Kidney tubule cell (primary cell): ENCODE results near the gene SELENBP1.
"Not testable (repeated sequence)": the region's sequence is repeated elsewhere in the genome, so short reads cannot be mapped to it uniquely, and the experiment has no call there.

Experiments
- DNase-seq: peaks from one replicate; pipeline ENCODE4 v3.0.0-alpha.2; 2018; ENCODE audit warnings: low spot score

The SELENBP1 gene

DNA sequence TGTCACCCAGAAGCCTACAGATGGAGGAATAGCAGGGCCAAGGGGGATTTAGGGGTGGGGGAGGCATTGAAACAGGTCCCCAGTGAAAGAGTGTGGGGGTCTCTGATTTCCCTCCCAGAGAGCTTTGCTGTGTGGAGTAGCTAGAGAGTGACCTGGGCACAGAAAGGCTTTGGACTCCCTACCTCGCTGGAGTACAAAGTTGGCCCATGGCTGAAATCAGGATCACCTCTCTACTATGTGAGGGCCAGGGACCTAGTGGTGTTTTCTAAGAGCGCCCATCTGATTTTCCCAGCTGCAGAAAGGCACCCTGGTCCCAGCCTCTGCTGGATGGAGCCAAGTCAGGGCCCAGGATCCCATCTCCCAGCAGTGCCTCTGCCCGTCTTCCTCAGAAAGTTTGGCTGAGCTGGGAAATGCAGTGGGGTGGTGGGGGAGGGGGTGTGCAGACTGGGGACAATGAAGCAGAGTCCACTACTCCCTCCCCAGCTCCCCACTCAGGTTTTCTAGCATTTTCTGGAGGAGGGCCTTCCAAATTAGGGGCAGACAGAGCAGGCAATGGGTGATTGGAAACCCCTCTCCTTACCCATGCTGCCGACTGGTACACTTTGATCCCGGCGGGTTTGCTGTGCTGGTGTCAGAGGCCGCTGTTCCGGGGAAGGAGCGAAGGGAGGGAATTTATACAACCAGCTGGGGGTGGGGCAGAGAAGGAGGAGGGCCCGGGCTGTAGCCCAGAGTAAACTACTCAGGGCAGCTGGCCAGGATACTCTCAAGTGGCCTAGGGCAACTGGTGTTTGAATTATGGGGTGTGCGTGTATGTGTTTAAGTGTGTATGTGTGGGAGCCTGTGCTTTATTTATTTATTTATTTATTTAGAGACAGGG lies at the start of gene SELENBP1:
Gene SELENBP1, minus strand, starts transcription at position 648 of the 877 bp plus-strand sequence. Its CDS starts 64 bp downstream, at position 584.
- DNase-seq = peak; percentile 45

- DNase-seq = no peak
Measured at GRCh38 chr1:151419819-151420218, 47.3 kb upstream of the SELENBP1 start.

DNA sequence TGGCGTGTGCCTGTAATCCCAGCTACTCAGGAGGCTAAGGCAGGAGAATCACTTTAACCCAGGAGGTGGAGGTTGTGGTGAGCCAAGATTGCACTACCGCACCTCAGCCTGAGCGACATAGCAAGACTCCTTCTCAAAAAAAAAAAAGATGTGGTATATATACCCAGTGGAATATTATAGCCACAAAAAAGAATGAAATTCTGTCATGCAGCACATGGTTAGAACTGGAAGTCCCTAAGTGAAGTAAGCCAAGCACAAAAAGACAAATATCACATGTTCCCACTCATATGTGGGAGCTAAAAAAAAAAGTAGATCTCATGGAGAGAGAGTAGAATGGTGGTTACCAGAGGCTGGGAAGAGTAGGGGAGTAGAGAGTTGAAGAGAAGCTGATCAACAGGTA lies 45.6 kb upstream of the SELENBP1 start:
- no peak for DNase-seq

GRCh38 chr1:151416231-151416630 lies 43.7 kb upstream of the SELENBP1 start:
- DNase-seq = peak; percentile 7

- no peak for DNase-seq
Measured at GRCh38 chr1:151411884-151412283, 39.4 kb upstream of the SELENBP1 start.

- DNase-seq = no peak
Measured at GRCh38 chr1:151408891-151409290, 36.4 kb upstream of the SELENBP1 start.

- no peak for DNase-seq
Measured at GRCh38 chr1:151407304-151407703, 34.8 kb upstream of the SELENBP1 start.

GRCh38 chr1:151406176-151406575 lies 33.7 kb upstream of the SELENBP1 start:
- no peak for DNase-seq

DNA sequence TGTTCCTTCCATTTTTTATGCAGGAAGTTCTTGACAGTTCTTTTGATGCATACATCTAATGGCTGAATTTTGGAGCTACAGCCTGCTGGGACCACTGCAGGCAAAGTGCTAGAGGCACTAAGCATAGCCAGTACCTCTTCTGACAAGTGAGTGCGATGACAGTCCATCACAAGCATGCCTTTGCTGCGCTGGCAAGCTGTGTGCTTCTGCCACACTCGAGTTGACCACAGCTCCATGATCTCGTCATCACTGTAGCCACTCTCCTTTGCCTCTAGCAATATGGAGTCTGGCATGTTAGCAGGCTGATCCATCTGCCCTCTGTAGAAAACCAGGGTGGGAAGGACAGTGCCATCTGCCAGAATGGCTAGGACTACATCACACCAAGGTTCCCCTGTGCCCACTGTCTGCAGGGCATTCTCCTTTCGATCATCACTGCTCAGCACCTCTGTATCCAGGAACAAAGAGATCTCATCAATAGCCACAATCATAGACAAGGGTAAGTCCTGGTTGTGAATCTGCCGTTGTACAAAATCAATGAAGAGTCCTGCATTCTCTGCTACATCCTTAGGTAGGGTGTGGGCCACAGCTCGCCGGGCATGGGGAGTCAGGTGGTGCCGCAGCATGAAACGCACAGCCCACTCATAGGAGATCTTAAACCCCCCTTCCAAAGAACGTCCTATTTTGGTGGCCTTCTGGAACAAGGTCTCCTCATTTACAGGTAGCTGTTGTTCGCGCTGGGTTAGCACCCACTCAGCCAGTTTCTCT lies 32.9 kb upstream of the SELENBP1 start:
- DNase-seq = no peak

- DNase-seq = no peak
Measured at GRCh38 chr1:151403612-151404011, 31.1 kb upstream of the SELENBP1 start.

GRCh38 chr1:151402764-151403163 lies 30.3 kb upstream of the SELENBP1 start:
- DNase-seq = no peak

DNA sequence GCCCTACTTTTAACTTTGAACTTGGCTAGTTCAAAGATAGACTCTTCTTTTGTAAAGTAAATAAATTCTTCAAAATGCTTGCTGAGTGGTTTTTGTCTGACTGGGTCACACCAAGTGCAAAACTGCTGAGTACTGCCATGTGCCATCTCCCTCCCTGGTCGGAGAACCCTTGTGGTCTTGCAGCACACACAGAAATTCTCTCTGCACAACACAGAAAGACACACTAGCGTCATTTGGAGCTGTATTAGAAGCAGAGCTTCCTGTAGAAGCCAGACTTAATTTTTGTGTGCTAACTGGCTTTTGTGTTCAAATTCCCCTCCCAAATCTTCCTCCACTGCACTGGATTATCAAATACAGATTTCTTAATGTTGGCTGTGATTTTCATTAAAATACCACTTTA lies 29.4 kb upstream of the SELENBP1 start:
- DNase-seq = no peak

DNA sequence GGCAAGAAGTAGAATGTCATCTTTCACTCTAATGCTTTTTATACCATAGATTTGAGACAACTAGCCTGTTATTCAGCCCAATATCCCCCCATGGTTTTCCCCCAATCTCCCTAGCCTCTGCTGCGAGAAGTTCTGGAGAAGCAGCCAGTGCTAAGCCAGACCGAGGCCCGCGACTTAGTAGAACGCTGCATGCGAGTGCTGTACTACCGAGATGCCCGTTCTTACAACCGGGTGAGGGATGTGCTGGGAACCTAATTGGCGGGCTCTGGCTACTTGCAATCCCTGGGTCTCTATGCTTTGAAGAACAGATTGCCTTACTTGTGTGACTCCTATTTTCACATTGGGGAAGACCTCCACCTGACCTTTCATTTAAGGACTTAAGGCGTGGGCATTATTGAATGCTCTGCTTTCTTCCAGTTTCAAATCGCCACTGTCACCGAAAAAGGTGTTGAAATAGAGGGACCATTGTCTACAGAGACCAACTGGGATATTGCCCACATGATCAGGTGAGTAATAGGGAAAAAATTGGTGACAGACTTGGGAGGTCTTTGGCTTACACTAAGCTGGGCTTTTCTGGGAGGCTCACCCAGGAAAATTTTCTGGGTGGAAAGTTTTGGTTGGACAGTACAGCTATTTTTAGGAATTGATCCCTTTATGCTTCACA lies 28.8 kb upstream of the SELENBP1 start:
- peak; percentile 41 for DNase-seq

DNA sequence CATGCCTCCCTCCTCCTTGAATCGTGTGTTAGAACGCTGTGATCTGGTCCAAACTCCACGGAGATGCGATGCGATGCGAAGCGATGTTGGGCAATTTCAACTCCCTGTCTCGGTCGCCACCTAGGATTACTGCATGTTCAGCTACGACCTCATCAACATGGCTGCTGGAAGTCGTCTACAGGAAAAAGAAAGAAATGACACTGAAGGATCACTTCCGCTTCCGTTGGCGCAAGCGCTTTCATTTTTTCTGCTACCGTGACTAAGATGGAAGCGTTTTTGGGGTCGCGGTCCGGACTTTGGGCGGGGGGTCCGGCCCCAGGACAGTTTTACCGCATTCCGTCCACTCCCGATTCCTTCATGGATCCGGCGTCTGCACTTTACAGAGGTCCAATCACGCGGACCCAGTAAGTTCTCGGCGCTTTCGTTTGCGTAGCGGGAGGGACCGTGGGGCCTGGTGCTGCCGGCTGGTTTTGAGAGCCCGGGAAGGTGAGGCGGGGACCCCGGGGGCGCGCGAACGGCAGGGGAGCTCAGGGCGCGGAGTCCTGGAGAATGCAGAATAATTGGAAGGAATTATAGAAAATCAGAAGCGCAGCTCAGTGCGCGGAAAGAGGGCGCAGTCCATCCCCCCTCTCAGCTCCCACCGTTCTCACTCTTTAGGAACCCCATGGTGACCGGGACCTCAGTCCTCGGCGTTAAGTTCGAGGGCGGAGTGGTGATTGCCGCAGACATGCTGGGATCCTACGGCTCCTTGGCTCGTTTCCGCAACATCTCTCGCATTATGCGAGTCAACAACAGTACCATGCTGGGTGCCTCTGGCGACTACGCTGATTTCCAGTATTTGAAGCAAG lies 27.0 kb upstream of the SELENBP1 start, which contains the start of gene PSMB4:
Gene PSMB4, plus strand, starts transcription at position 250 of the 848 bp plus-strand sequence. Its CDS starts 15 bp downstream, at position 265.
- peak; percentile 92 for DNase-seq

DNA sequence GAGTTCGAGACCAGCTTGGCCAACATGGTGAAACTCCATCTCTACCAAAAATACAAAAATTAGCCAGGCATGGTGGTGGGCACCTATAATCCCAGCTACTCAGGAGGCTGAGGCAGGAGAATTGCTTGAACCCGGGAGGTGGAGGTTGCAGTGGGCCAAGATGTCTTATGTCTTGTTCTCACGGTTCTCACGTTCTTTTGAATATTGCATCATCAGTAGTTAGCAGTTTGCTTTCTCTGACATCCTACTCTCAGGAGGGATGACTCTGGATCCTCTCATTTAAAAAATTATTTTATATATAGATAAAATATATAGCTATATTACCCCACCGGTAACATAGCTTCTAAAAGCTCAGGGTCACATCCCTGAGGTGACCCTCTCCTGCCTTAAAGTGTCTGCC lies 23.8 kb upstream of the SELENBP1 start:
- DNase-seq = not testable (repeated sequence)

- DNase-seq = no peak
Measured at GRCh38 chr1:151393583-151393982, 21.1 kb upstream of the SELENBP1 start.

- DNase-seq = no peak
Measured at GRCh38 chr1:151391079-151391563, 18.6 kb upstream of the SELENBP1 start.

DNA sequence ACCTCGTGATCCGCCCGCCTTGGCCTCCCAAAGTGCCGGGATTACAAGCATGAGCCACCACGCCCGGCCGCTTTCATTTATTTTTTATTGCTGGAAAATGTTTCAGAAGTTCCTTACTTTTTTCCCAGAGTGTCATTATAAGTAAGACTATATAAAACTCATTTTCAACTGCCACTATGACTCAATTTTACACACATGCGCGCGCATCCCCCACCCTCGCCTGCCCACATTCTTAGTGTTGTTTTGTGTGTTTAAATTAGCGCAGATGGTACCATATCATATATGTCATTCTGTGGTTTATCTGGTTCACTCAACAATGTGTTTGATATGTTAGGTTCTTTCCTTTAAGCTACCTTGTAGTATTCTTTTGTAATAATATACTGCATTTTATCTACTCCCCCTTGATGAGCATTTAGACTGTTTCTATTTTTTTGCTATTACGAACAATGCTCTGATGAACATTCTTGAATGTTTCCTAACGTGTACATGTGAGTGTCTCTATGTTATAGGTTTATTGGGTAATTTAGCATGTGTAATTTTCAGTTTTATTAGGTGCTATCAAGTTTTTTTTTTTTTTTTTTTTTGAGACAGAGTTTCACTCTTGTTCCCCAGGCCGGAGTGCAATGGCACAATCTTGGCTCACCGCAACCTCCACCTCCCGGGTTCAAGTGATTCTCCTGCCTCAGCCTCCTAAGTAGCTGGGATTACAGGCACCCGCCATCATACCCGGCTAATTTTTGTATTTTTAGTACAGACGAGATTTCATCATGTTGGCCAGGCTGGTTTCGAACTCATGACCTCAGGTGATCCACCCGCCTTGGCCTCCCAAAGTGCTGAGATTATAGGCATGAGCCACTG lies 17.9 kb upstream of the SELENBP1 start:
- not testable (repeated sequence) for DNase-seq

DNA sequence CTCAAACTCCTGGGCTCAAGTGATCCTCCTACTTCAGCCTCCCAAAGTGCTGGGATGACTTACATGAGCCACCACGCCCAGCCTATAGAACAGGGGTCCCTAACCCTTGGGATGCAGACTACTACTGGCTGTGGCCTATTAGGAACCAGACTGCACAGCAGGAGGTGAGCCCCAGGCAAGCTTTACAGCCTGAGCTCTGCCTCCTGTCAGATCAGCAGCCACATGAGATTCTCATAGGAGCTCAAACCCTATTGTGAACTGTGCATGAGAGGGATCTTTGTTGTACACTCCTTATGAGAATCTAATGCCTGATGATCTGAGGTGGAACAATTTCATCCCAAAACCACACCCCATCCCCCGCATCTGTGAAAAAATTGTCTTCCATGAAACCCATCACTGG lies 13.5 kb upstream of the SELENBP1 start:
- no peak for DNase-seq

GRCh38 chr1:151384584-151384983 lies 12.1 kb upstream of the SELENBP1 start:
- DNase-seq = no peak
